HG02870 (cell line): ENCODE results near the gene MCIDAS.

Experiments used
- ATAC-seq: cut with Tn5 transposase; IDR thresholded peaks from one replicate; pipeline ENCODE4 v1.9.1; 2021; ENCODE audit warnings: mild to moderate bottlenecking, moderate library complexity; ENCODE audit not compliant: unreplicated experiment

MCIDAS gene

DNA sequence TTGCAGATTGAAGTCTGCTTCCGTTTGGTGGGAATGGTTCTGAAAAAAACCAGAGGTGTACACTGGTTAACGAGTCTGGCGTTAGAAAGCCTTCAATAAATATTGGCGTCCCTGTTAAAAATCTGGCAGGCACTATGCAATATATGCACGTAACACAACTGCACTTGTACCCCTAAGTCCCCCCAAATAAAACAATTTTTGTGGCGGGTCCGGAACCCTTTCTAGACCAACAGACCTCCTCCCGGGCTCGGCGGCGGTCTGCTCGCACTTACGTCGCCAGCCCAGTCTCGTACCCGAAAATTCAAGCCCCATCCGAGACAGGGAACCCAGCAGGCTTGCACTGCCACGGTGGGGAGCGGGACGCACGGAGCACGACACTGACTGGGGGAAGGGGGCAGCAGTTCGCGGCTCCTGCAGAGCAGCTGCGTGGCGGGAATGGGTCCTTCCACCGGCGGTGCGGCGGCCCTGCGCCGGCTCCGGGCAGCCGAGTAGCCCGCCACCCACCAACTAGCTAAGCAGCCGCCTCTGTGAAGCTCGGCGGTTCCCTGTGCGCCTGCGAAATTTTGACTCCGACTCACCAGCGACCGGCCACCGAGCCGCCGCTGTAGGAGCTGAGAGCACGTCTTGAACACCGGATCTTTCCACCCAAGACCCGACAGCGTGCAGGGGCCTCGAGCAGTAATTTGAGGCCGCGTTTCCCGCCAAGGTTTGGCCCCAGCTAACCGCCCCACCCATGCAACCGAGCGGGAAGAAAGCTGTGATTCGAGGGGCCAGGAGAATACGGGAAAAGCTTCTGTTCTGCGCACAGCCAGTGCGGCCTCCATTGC, 3.9 kb downstream of the MCIDAS start:
- ATAC-seq, result no peak

DNA sequence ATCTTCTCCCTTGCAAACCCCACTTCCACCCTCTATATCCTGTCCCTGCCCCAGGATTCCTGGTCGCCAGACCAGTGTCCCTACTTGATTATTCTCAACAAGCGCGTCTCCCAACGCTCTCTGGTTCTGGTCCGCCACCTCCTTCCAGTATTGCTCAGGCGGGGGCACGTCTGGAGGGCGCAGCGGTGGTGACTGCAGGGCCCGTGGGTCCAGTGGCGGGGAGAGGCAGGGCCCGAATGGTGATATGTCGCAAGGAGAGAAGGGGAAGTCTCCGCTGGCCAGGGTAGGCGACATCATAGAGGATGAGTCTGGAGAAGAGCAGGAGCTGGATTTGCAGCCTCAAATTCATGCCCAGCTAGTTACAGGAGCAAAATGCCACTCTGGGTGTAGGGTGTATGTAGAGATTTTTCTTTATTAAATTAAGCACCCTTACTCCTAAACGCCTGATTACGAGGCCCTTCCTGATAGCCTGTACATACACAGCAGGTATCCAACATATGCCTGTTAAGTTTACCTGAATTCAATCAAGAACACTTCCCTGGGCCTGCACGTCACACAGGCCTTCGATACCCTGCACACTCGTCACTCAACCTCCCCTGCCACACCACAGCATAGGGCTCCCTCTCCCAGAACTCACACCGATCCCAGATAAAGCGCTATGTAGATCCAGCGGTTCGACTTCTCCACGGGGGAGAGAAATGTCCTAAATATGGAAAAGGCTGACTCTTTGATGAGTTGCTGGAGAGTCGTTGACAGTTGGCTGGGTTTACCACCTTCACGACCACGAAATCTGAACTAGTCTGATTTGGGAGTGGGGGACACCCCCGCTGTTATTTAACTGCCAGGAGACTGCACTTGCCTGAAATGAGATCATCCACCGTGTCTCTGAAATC, 4.8 kb downstream of the MCIDAS start:
- no peak for ATAC-seq

DNA sequence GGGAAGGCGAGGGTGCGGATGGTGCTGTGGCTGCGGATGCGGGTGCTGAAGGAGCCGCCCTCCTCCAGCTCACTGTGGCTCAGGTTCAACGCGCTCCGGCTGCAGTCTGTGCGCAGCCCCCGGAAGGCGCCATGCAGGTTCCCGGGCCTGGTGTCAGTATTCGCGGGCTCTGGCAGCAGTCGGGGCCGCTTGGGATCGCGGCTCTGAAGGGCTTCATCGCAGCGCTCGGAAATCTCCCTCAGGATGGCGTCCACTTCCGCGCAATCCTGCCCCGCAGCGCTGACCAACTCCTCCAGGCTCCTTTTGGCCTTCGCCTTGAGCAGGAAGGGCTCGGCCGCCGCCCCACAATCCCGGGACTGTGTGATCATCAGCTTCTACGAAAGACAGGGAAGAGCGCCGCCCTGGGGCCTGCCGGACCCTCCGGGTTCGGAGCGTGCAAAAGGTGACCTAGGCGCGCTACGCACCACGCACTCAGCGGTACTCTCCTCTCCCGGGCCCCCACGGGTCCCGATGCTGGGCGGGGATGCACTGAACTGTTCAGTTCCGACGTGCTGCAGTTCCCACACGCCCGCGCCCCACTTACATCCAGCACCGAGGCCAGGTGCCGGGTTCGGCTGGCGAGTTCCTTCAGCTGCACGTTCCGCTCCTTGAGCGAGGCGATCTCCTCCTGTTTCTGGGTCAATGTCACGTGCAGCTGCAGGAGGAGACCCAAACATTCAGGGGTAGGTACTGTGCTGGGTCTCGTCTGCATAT, 6.5 kb downstream of the MCIDAS start:
- no peak for ATAC-seq

DNA sequence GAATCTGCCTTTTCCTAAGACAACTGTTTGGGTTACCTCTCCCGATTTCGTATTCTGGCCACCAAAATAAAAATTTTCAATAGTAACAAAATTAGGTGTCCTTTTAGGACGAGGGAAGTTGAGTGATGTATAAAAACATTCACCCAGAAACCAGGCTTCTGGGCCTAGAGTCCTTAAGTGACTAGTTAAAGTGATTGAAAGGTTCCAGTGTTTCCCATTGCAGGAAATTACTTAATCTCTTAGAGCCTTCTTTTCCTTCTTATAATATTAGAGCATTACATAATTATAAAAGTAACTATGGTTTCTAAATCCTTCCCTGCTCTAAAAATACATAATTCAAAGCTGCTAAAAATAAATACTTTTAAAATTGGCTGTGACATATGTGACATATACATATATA, 7.3 kb downstream of the MCIDAS start:
- ATAC-seq, result no peak

DNA sequence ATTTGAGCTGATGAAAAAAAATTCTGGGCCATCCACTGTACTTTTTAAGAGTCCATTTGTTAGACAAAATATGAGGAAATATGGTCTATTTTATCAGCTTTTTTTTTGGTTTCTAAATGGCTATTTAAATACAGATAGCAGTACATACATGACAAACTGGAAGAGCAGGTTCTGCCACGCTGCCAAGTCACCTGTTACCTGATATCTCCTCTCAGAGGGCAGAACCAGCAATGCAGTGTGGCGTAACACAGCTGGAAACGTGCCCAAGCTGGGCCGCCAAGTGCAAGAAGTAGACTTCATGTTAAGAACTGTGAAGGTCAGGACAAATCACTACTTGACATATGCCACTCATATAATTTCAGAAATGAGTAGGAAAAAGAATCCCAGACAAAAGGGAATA, 8.1 kb downstream of the MCIDAS start:
- no peak for ATAC-seq

DNA sequence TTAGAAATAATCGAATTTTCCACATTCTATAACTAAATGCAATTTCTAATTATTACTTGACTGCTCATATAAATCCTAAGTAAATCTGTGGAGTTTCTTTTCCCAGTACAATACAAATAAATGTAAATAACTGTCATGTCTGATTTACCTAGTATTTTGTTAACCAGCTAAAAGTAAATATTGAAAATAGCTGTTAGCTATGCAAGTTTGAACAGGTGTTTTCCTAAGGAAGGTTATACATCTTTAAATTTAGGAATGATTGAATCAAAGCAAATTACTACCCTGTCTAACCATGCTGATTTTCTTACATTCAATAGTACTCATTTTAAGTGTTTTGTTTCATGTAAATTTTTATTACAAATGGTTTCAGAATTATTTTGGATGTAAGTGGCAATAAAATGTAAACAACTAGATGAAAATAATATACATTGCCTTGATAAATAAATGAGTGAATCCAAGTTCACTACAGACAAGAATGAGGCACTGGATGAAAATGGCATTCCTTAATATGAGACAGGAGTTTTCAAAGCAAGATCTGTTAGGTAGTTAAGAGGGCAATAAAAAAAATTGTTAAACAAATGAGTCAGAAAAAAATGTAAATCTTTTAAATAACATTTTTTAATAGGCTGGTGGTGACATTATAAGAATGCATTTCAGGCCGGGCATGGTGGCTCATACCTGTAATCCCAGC, 15.8 kb downstream of the MCIDAS start:
- no peak for ATAC-seq

DNA sequence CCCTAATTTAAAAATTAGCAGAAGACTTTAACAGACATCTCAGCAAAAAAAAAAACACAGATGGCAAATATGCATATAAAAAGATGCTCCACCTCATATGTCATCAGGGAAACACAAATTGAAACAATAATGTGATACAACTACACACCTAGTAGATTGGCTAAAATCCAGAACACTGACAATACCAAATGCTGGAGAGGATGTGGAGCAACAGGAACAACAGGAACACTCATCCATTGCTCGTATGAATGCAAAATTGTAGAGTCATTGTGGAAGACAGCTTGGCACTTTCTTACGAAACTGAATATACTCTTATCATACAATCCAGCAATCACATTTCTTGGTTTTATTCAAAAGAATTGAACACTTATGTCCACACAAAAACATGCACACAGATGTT, 22.1 kb downstream of the MCIDAS start:
- no peak for ATAC-seq

DNA sequence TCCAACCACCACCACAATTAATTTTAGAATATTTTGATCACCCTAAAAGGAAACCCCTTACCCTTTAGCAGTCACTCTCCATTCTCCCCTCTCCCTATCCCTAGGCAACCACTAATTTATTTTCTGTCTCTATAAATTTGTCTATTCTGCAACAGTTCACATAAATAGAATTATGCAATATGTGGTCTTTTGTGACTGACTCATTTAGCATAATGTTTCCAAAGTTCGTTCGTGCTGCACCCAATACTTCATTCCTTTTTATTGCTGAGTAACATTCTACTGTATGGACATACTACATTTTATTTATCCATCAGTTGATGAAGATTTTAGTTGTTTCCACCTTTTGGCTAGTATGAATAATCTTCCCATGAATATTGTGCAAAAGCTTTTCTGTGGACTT, 36.0 kb downstream of the MCIDAS start:
- no peak for ATAC-seq

DNA sequence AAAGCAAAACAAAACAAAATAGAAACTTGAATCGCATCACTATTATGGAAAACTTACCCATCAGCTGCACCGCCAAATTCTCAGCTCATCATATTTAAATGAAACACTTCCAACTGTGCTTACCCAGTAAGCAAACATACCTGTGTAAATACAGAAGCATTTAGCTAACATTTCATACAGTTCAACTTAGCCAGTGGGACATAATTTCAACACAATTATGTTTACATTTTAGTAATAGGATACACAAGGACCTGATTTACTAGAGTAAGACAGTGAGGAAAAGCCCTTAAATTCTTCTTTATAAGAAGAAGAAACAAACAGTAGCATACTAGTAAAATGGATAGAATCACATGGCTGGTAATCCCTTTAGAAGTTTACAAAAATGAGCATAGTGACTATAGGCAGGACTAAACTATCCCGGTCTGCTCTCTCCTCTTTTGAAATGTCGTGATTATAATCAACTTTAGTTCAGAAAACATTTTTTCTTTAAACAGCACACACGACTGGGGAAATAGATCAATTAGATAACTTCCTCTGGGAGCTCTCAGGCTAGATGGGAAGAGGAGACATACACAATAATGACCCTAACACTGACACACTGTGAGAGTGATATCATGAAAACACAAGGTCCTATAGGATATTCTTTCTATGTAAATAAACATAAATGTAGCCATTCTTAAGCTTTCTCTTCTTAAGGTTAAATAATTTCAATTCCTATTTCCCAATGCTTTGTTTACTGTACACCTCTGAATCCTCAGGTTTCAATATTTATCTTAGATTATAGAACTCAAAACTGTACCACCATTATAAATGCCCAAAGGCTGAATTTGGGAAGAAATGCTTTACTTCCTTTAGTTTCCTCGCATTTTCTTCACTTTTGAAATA, 38.2 kb downstream of the MCIDAS start:
- ATAC-seq, result no peak

DNA sequence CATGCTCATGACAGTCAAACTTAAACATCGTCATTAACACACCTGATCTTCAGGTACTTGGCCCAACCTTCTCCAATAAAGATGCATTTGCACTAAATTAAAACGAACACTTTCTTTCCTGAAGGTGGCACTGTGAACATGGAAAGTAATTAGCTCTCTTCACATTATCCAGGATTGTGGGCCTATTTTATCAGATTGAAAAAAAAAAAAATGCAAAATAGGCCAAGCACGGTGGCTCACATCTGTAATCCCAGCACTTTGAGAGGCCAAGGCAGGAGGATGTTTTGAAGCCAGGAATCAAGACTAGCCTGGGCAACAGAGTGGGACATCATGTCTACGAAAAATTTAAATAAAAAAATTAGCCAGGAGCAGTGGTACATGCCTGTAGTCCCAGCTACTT, 39.7 kb downstream of the MCIDAS start:
- ATAC-seq, result no peak

DNA sequence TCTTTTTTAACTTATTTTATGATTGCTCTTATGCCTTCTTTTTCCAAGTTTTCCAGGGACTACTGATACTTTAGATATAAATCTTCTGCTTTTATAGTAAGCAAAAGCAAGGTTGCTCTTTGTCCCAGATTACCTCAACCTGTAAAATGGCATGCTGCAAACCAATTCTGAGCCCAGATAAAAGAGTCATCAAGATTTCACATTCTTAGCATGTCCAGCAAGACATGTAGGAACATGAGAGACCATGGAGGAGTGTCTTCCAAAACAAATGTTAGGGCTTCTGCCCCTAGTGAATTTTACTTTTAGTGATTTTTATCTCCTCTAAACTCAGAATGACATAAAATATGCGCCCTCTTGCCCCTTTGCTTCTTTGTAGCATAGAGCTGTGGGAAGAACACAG, 47.1 kb downstream of the MCIDAS start:
- ATAC-seq, result no peak

DNA sequence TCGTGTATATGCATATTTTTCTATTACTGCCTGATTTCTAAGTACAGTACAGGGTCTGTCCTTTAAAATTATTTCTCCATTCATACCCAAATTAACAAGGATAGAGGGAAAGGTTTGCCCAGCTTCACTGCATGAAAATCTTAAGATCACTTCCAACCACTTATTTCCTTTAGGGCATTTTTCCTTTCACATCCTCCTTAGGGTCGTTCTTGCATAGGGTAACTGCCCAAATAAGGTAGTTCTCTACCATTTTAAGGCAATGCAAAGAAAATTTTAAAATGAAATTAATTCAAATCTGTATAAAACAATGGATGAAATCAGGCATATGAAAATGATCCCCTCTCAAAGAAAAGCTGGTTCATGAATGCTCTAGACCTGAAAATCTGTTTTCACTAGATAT, 50.0 kb downstream of the MCIDAS start:
- ATAC-seq, result no peak

DNA sequence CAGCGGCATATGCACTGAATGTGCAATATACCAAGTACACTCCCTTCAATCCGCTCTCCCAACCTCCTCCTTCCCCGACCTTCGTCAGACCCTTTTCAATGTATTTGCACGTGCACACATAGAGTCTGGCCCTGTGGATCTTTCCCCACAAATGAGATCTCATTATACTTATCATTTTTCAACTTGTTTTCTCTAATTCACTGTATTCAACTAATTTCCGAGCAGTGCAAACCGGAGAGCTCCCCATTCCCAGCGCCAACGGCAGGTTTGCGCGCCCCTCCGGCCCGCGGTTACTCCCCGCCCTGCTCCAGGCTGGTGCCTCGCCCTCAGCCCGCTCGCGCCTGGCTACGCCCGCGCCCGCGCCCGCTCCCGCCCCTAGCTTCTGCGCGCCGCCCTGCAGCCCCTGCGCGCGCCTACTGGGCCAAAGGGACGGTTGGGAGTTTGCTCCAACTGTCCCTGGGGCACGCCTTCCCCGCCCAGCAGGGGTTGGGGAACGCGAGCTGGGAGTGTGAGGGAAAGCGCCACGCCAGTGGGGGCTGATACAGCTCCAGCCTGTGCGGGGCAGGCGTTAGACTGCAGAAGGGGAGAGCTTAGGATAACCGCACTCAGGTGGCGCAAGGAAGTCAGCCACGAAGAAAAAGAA, 50.8 kb downstream of the MCIDAS start:
- no peak for ATAC-seq

DNA sequence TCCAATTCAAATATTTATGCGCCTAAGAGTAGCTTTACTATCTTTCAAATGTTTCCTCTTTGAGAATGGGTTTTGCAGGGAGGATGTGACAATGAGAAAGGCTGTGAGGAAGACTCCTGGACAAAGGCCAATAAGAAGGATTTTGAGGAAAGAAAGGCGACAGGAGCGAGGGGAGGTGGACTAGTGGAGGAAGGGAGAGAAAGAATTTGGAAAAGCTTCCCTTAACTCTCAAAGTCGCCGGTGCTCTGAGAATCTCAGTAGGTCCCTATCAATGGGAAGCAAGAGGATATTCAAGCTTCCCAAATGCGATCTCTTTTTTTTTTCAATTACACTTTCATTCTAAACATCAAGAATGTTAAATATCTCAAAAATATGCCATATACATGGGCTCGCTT, 51.3 kb downstream of the MCIDAS start:
- ATAC-seq, result no peak

DNA sequence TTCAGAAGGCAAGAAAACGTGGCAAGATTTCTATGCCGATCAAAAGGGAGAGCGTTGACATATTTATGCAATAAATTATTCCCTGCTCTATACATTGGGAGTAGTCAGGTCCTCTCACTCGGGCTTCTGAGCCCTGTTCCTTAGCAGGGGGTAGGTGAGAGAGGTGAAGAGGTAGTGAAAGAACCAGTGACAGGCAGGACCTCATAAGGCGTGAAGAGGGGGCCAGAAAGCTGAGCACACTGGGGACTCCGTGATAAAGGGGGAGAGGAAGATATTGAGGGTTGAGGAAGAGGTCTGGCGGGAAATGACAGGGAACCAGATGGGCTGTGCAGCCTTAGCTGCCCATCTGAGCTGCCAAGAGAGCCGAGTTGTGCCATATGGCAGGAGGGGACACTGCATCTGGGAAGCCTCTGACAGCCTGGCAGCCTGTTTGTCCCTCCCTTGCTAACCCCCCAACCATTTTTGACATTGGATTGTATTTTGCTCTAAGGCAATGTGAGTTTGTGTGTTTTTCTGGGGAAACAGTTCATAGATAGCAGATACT, 53.4 kb downstream of the MCIDAS start:
- ATAC-seq, result peak; percentile 2

DNA sequence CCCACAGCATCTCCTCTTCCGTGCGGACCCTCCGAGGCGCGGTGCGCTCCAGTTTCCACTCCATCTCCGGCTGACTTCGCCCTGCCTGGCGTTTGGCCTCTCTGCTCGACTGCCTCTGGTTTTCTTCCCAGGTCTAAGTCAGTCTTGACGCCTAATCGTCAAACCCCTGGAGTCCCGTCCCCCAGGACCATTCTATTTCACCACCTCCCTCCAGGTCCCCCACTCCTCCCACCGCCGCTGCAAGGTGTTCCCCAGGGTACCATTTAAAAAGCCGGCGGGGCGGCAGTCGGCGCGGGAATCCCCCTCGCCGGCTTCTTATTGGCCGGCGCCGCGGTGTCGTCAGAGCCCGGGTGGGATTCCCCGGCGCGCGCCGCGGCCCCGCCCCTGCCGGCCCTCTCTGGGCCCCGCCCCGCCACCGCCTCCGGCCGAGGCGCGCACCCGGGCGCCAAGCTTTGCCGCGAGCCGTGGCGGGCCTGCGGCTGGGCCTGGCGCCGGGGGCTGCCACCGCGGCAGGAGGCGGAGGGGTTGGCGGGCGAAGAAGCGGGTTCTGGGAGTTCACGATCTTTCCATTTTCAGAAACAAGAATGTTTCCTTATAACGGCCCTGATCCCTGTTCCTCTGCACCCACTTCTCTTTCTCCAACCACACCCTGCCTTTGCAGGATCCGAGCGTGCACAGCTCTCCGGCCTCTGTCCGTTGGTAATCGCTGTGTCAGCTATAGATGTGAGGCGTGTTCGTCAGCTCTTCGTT, 54.0 kb downstream of the MCIDAS start, which contains the start of gene CDC20B:
Gene CDC20B, minus strand, starts transcription at position 241 of the 750 bp plus-strand sequence. Its CDS starts 177 bp downstream, at position 64.
- peak; percentile 84 for ATAC-seq

DNA sequence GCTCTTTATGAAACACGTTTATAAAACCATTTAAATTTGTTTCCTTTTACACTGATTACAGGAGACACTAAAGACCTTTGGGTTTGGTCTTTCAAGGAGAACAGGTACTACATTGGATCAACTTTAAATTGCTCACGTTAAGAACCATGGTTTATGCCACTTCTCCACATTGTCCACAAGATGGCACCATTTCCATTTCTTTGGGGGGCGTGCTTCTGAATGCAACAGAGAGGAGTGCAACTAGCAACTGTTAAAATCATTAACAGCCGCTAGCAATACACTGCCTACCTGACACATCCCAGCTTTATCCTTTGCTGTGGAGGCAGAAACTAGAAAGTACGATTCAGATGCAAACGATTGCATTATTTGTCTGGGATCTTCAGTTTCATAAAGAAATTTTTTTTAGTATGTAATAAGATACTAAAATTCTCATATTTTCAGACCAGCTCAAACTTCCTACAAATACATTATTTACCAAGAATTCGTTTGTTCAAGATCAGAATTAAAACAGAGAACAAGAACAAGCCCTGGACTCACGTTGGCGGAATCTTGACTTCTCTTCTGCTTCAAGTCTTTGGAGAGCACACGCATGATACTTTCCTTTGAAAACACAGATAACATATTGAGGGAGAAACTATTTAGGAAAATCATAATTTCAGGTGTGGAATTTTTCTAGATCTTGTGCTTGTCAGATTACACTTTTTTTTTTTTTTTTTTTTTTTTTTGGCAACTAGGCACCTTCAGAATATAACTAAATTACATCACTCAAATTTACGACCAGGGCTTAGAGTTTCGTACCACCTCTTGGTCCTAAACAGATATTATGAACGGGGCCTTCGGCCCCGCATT, 54.8 kb downstream of the MCIDAS start:
- peak; percentile 53 for ATAC-seq
